Body of pancreas (tissue), 4 donors: Measurements from ENCODE around the gene FCRL6. TPM values are rescaled to one million over a fixed set of nuclear protein-coding genes. Genes with fewer than 3 reads are reported as not detected.

Experiments
- ATAC-seq: fragments of 150-250 bp; one replicate; pipeline ENCODE4 v1.9.1; 2016
- DNase-seq, 4 donors: peaks; one replicate each; pipeline ENCODE4 v3.0.0-alpha.2; 2019
- H3K27ac ChIP-seq, 4 donors: fragments of 200-600 bp; sonication (generic); 1 replicate in 3 of 4; 2 replicates in 1 of 4; pipeline versions ENCODE4 v1.5.1 to v1.6.1; 2016 to 2019; ENCODE audit warnings: mild to moderate bottlenecking in 1 of 4, mixed read lengths in 1 of 4, moderate library complexity in 1 of 4
- H3K27me3 ChIP-seq, 2 donors: fragments of 200-600 bp; sonication (generic); one replicate each; pipeline ENCODE4 v1.6.0; 2016; ENCODE audit warnings: mild to moderate bottlenecking in 1 of 2
- H3K36me3 ChIP-seq, 2 donors: fragments of 200-600 bp; sonication (generic); replicated peaks in 1 of 2; 2 replicates each; pipeline ENCODE4 v1.5.1; 2016; ENCODE audit warnings: low read depth in 2 of 2; ENCODE audit not compliant: insufficient read depth in 1 of 2
- H3K4me1 ChIP-seq: fragments of 200-600 bp; sonication (generic); one replicate; pipeline ENCODE4 v1.6.0; 2016
- H3K4me3 ChIP-seq, 2 donors: fragments of 200-600 bp; sonication (generic); 1 replicate in 1 of 2; 2 replicates in 1 of 2; pipeline ENCODE4 v1.5.1; 2016 to 2019
- H3K9me3 ChIP-seq, 3 donors: fragments of 200-600 bp; sonication (generic); 1 replicate in 2 of 3; 2 replicates in 1 of 3; pipeline ENCODE4 v1.5.1; 2016
- CTCF ChIP-seq, 7 experiments: fragments of 450-650 bp in 4 of 7; fragments of 200-600 bp in 3 of 7; sonication (generic) in 3 of 7; IDR thresholded peaks; one replicate each; pipeline ENCODE4 v1.5.1; 2016 to 2019; ENCODE audit warnings: antibody characterized with exemption in 7 of 7
- POLR2A ChIP-seq, 3 donors: fragments of 450-650 bp; IDR thresholded peaks; one replicate each; pipeline ENCODE4 v1.6.1; 2016; ENCODE audit warnings: antibody characterized with exemption in 3 of 3, mild to moderate bottlenecking in 2 of 3
- WGBS, 2 donors: methylation state at CpG; one replicate each; pipeline ENCODE4 v1.1.5; 2017; 5-methylcytosine and 5-hydroxymethylcytosine counted together
- intact Hi-C: fragments of 100-400 bp; cut with DNase I; formaldehyde crosslinking; loops from one replicate; pipeline ENCODE4 v1.15.1; 2023
- total RNA-seq, 2 donors: library from RNA; depleted of rRNA; stranded (reverse); fragments of >200 nt; gene quantifications; one replicate each; pipeline ENCODE4 v1.1.0, GENCODE V29; 2016

Gene FCRL6
- total RNA-seq, 2 donors from 2014 or later, result 6.3 TPM; not detected in 1

GRCh38 chr1:159779403-159779851 is 22.7 kb upstream of the FCRL6 start:
- intact Hi-C loops, result no loop called here
- Histone ChIP-seq H3K27ac (peak overlapping the region in 1 of 4 donors; percentile 71), H3K4me3 (no peak overlapping the region), H3K27me3 (no peaks in the 10 kb centered on the region), H3K36me3 (no peaks in the 10 kb centered on the region), H3K9me3 (no peaks in the 10 kb centered on the region), H3K4me1 (peaks cover 32% of the 10 kb centered on the region)
- WGBS, 2 donors, result 60 to 73% methylated on average over 2 of the region's 2 CpGs
- no peak for TF ChIP-seq POLR2A (IDR thresholded peaks at IDR 0.05)
- TF ChIP-seq CTCF (IDR thresholded peaks at IDR 0.05), result no peak
- ATAC-seq, result no peak
- DNase-seq, result peak; percentile 18 to 49 (median 32)

GRCh38 chr1:159780583-159781582 is 21.3 kb upstream of the FCRL6 start, which contains the start of gene DUSP23:
TSS of gene DUSP23 (plus strand) at chr1:159780962. CDS start at chr1:159781101, 139 bp downstream.
- DNase-seq, result peak; percentile 98 to 99 (median 98)
- Histone ChIP-seq H3K4me3 (peak within 1 kb of the TSS; percentile 37 to 54), H3K27me3 (no peaks in the 10 kb centered on the region), H3K36me3 (no peaks in the 10 kb centered on the region), H3K27ac (peak within 1 kb of the TSS; percentile 73 to 88 (median 84)), H3K4me1 (peaks cover 32% of the 10 kb centered on the region), H3K9me3 (no peaks in the 10 kb centered on the region)
- WGBS, 2 donors, result 1 to 2% methylated on average over 22 to 78 of the region's 88 CpGs
- intact Hi-C loops, result no loop called here
- peak; percentile 95 for ATAC-seq
- TF ChIP-seq CTCF (IDR thresholded peaks at IDR 0.05) (peak; percentile 87 to 99 (median 99)), POLR2A (IDR thresholded peaks at IDR 0.05) (peak; percentile 75 to 94 (median 93))

GRCh38 chr1:159781992-159782391 is 20.2 kb upstream of the FCRL6 start:
- H3K9me3 ChIP-seq, result no peaks in the 10 kb centered on the region
- no peak for ATAC-seq
- intact Hi-C loops, result no loop called here
- no peak for DNase-seq
- no peaks in the 10 kb centered on the region for H3K27me3 ChIP-seq
- H3K27ac ChIP-seq, result peak overlapping the region in 1 of 4 donors; percentile 87
- peaks cover 32% of the 10 kb centered on the region for H3K4me1 ChIP-seq
- no peak for TF ChIP-seq CTCF (IDR thresholded peaks at IDR 0.05)
- TF ChIP-seq POLR2A (IDR thresholded peaks at IDR 0.05), result no peak
- WGBS, 2 donors, result 91 to 93% methylated on average over 12 of the region's 12 CpGs
- H3K4me3 ChIP-seq, result no peak overlapping the region
- no peaks in the 10 kb centered on the region for H3K36me3 ChIP-seq

- TF ChIP-seq POLR2A (IDR thresholded peaks at IDR 0.05) (no peak), CTCF (IDR thresholded peaks at IDR 0.05) (no peak)
- ATAC-seq (no peak), DNase-seq (no peak)
- intact Hi-C loops, result no loop called here
- H3K27ac ChIP-seq, result no peak overlapping the region
- H3K4me3 ChIP-seq, result no peak overlapping the region
- no peaks in the 10 kb centered on the region for H3K27me3 ChIP-seq
- H3K9me3 ChIP-seq, result no peaks in the 10 kb centered on the region
- H3K4me1 ChIP-seq, result peaks cover 32% of the 10 kb centered on the region
- WGBS, 2 donors, result 75 to 87% methylated on average over 1 of the region's 1 CpG
- no peaks in the 10 kb centered on the region for H3K36me3 ChIP-seq
Measured at GRCh38 chr1:159783724-159784123, 18.4 kb upstream of the FCRL6 start.
